Measurements from ENCODE around the gene SETDB1. TPM values are rescaled to one million over a fixed set of nuclear protein-coding genes. Genes with fewer than 3 reads are reported as not detected.

The SETDB1 gene
- total and polyA plus RNA-seq, 4 donors, result 5.4 to 23.7 (median 14.0) TPM

GRCh38 chr1:150997949-150998348, 71.8 kb downstream of the SETDB1 start:
- H3K9me3 ChIP-seq (ENCODE audit: control insufficient read depth in 4 of 4, low read length in 3 of 4), result no peaks in the 10 kb centered on the region
- no peak overlapping the region for H3K27ac ChIP-seq (ENCODE audit: low read depth in 1 of 2, low read length in 2 of 2)
- H3K36me3 ChIP-seq (ENCODE audit: control insufficient read depth in 4 of 4, insufficient read depth in 3 of 4, low read depth in 1 of 4, low read length in 3 of 4), result peaks cover 6 to 52% (median 39%) of the 10 kb centered on the region in 4 donors
- TF ChIP-seq JUND (IDR thresholded peaks at IDR 0.05), result no peak
- no peak for TF ChIP-seq ZBTB33 (IDR thresholded peaks at IDR 0.05)
- no peak for TF ChIP-seq FOXA2 (IDR thresholded peaks at IDR 0.05)
- no peak for TF ChIP-seq FOXA1 (IDR thresholded peaks at IDR 0.05)
- no peak for TF ChIP-seq HNF4A (conservative IDR thresholded peaks at IDR 0.05)
- no peak for TF ChIP-seq REST (IDR thresholded peaks at IDR 0.05)
- no peak for TF ChIP-seq GABPA (IDR thresholded peaks at IDR 0.05 in 1 of 2, conservative IDR thresholded peaks at IDR 0.05 in 1 of 2)
- no peak for TF ChIP-seq MAX (IDR thresholded peaks at IDR 0.05)
- no peak for TF ChIP-seq YY1 (IDR thresholded peaks at IDR 0.05)
- TF ChIP-seq EGR1 (IDR thresholded peaks at IDR 0.05; ENCODE audit: low read depth in 2 of 2), result no peak
- no peak for TF ChIP-seq HNF4G (IDR thresholded peaks at IDR 0.05)
- no peak for TF ChIP-seq CTCF (IDR thresholded peaks at IDR 0.05; ENCODE audit: low read depth, low read length, missing input control)
- no peak for TF ChIP-seq SP1 (IDR thresholded peaks at IDR 0.05)
- no peak for TF ChIP-seq TAF1 (conservative IDR thresholded peaks at IDR 0.05)
- TF ChIP-seq RXRA (IDR thresholded peaks at IDR 0.05), result no peak
- TF ChIP-seq ATF3 (IDR thresholded peaks at IDR 0.05), result no peak
- TF ChIP-seq NR2F2 (IDR thresholded peaks at IDR 0.05), result no peak
- no peak overlapping the region for H3K4me3 ChIP-seq (ENCODE audit: low read depth in 1 of 3, low read length in 3 of 3)
- H3K4me1 ChIP-seq (ENCODE audit: control insufficient read depth in 4 of 4, insufficient read depth in 4 of 4, low read length in 3 of 4), result peaks cover 0 to 10% (median 6%) of the 10 kb centered on the region in 4 donors
- H3K27me3 ChIP-seq (ENCODE audit: control insufficient read depth in 4 of 4, insufficient read depth in 4 of 4, low read length in 3 of 4), result no peaks in the 10 kb centered on the region
- H3K9ac ChIP-seq (ENCODE audit: low read depth in 1 of 2, low read length in 2 of 2), result no peak overlapping the region
- DNase-seq (ENCODE audit: low spot score), result no peak
- 65% methylated on average over 5 of the region's 5 CpGs for WGBS
